ENCODE measurements around the gene CDKN2C. TPM values are rescaled to one million over a fixed set of nuclear protein-coding genes. Genes with fewer than 3 reads are reported as not detected.

CDKN2C gene
- polyA plus RNA-seq (2013, experiment 1 of 2), result 0.10 TPM
- 0.03 TPM for polyA plus RNA-seq (2013, experiment 2 of 2)

GRCh38 chr1:50969611-50970508, at the start of gene CDKN2C:
CDKN2C (plus strand) TSS chr1:50970245; CDS start chr1:50970369, 124 bp downstream.
- Histone ChIP-seq H3K23ac (ENCODE audit: low read length) (no peak within 1 kb of the TSS), H3K9ac (ENCODE audit: low read length) (peak within 1 kb of the TSS; percentile 66), H3K4ac (ENCODE audit: low read depth, low read length) (no peak within 1 kb of the TSS), H3K27ac (ENCODE audit: low read depth, low read length) (no peak within 1 kb of the TSS), H3K27me3 (ENCODE audit: insufficient read depth, low read length, poor library complexity) (peaks cover 19% of the 10 kb centered on the region), H2BK5ac (ENCODE audit: low read length) (no peak within 1 kb of the TSS), H2BK120ac (ENCODE audit: low read depth, low read length) (no peak within 1 kb of the TSS), H2BK15ac (replicated peaks; ENCODE audit: low read depth) (no peak within 1 kb of the TSS), H3K56ac (ENCODE audit: low read length) (peak within 1 kb of the TSS; percentile 77), H3K79me1 (ENCODE audit: low read length) (no peaks in the 10 kb centered on the region), H4K8ac (ENCODE audit: low read depth, low read length) (no peak within 1 kb of the TSS), H3K18ac (ENCODE audit: low read length) (no peak within 1 kb of the TSS), H3K4me1 (ENCODE audit: control insufficient read depth, low read depth, low read length) (no peaks in the 10 kb centered on the region), H3K79me2 (ENCODE audit: control insufficient read depth, insufficient read depth, low read length) (no peaks in the 10 kb centered on the region), H3K4me3 (ENCODE audit: low read length) (peak within 1 kb of the TSS; percentile 50), H3K36me3 (ENCODE audit: control insufficient read depth, insufficient read depth, low read length) (no peaks in the 10 kb centered on the region), H2AK5ac (ENCODE audit: low read length) (no peak within 1 kb of the TSS), H4K5ac (ENCODE audit: low read length) (no peak within 1 kb of the TSS), H3K4me2 (ENCODE audit: low read length) (peak within 1 kb of the TSS; percentile 97)
- WGBS (ENCODE audit: extremely low coverage, insufficient coverage, low lambda C conversion rate), result no CpG with 5 or more reads among the region's 44 CpGs
- DNase-seq, result peak; percentile 68

GRCh38 chr1:50920409-50920808, 49.6 kb upstream of the CDKN2C start:
- Histone ChIP-seq H4K8ac (ENCODE audit: low read depth, low read length) (no peak overlapping the region), H3K9ac (ENCODE audit: low read length) (no peak overlapping the region), H3K56ac (ENCODE audit: low read length) (no peak overlapping the region), H3K27me3 (ENCODE audit: insufficient read depth, low read length, poor library complexity) (no peaks in the 10 kb centered on the region), H4K5ac (ENCODE audit: low read length) (no peak overlapping the region), H3K23ac (ENCODE audit: low read length) (no peak overlapping the region), H2BK120ac (ENCODE audit: low read depth, low read length) (no peak overlapping the region), H2AK5ac (ENCODE audit: low read length) (no peak overlapping the region), H2BK15ac (replicated peaks; ENCODE audit: low read depth) (no peak overlapping the region), H3K4me2 (ENCODE audit: low read length) (no peak overlapping the region), H3K4ac (ENCODE audit: low read depth, low read length) (no peak overlapping the region), H2BK5ac (ENCODE audit: low read length) (no peak overlapping the region), H3K36me3 (ENCODE audit: control insufficient read depth, insufficient read depth, low read length) (no peaks in the 10 kb centered on the region), H3K79me2 (ENCODE audit: control insufficient read depth, insufficient read depth, low read length) (peaks cover 16% of the 10 kb centered on the region), H3K4me1 (ENCODE audit: control insufficient read depth, low read depth, low read length) (no peaks in the 10 kb centered on the region), H3K79me1 (ENCODE audit: low read length) (peaks cover 7% of the 10 kb centered on the region), H3K27ac (ENCODE audit: low read depth, low read length) (no peak overlapping the region), H3K18ac (ENCODE audit: low read length) (no peak overlapping the region), H3K4me3 (ENCODE audit: low read length) (no peak overlapping the region)
- no peak for DNase-seq
- no CpG with 5 or more reads among the region's 1 CpG for WGBS (ENCODE audit: extremely low coverage, insufficient coverage, low lambda C conversion rate)

- no peak overlapping the region for H4K8ac ChIP-seq (ENCODE audit: low read depth, low read length)
- H3K4me2 ChIP-seq (ENCODE audit: low read length), result no peak overlapping the region
- no peak overlapping the region for H3K4ac ChIP-seq (ENCODE audit: low read depth, low read length)
- DNase-seq, result no peak
- H3K4me3 ChIP-seq (ENCODE audit: low read length), result no peak overlapping the region
- H3K56ac ChIP-seq (ENCODE audit: low read length), result no peak overlapping the region
- no peak overlapping the region for H2AK5ac ChIP-seq (ENCODE audit: low read length)
- peaks cover 7% of the 10 kb centered on the region for H3K79me1 ChIP-seq (ENCODE audit: low read length)
- H3K9ac ChIP-seq (ENCODE audit: low read length), result no peak overlapping the region
- no peak overlapping the region for H3K18ac ChIP-seq (ENCODE audit: low read length)
- H3K27ac ChIP-seq (ENCODE audit: low read depth, low read length), result no peak overlapping the region
- no peak overlapping the region for H2BK15ac ChIP-seq (replicated peaks; ENCODE audit: low read depth)
- no peak overlapping the region for H2BK120ac ChIP-seq (ENCODE audit: low read depth, low read length)
- no peaks in the 10 kb centered on the region for H3K36me3 ChIP-seq (ENCODE audit: control insufficient read depth, insufficient read depth, low read length)
- H3K27me3 ChIP-seq (ENCODE audit: insufficient read depth, low read length, poor library complexity), result no peaks in the 10 kb centered on the region
- peaks cover 16% of the 10 kb centered on the region for H3K79me2 ChIP-seq (ENCODE audit: control insufficient read depth, insufficient read depth, low read length)
- no peak overlapping the region for H4K5ac ChIP-seq (ENCODE audit: low read length)
- no peak overlapping the region for H3K23ac ChIP-seq (ENCODE audit: low read length)
- WGBS (ENCODE audit: extremely low coverage, insufficient coverage, low lambda C conversion rate), result no CpG with 5 or more reads among the region's 4 CpGs
- no peaks in the 10 kb centered on the region for H3K4me1 ChIP-seq (ENCODE audit: control insufficient read depth, low read depth, low read length)
- H2BK5ac ChIP-seq (ENCODE audit: low read length), result no peak overlapping the region
Measured at GRCh38 chr1:50921029-50921428, 49.0 kb upstream of the CDKN2C start.

GRCh38 chr1:50923564-50923963, 46.5 kb upstream of the CDKN2C start:
- Histone ChIP-seq H3K4me3 (ENCODE audit: low read length) (no peak overlapping the region), H3K36me3 (ENCODE audit: control insufficient read depth, insufficient read depth, low read length) (no peaks in the 10 kb centered on the region), H2AK5ac (ENCODE audit: low read length) (no peak overlapping the region), H3K79me2 (ENCODE audit: control insufficient read depth, insufficient read depth, low read length) (peaks cover 15% of the 10 kb centered on the region), H3K4ac (ENCODE audit: low read depth, low read length) (no peak overlapping the region), H3K23ac (ENCODE audit: low read length) (no peak overlapping the region), H3K18ac (ENCODE audit: low read length) (no peak overlapping the region), H4K8ac (ENCODE audit: low read depth, low read length) (no peak overlapping the region), H3K9ac (ENCODE audit: low read length) (no peak overlapping the region), H3K79me1 (ENCODE audit: low read length) (peaks cover 4% of the 10 kb centered on the region), H3K4me2 (ENCODE audit: low read length) (no peak overlapping the region), H3K27me3 (ENCODE audit: insufficient read depth, low read length, poor library complexity) (no peaks in the 10 kb centered on the region), H3K4me1 (ENCODE audit: control insufficient read depth, low read depth, low read length) (no peaks in the 10 kb centered on the region), H2BK5ac (ENCODE audit: low read length) (no peak overlapping the region), H2BK120ac (ENCODE audit: low read depth, low read length) (no peak overlapping the region), H3K56ac (ENCODE audit: low read length) (no peak overlapping the region), H2BK15ac (replicated peaks; ENCODE audit: low read depth) (no peak overlapping the region), H4K5ac (ENCODE audit: low read length) (no peak overlapping the region), H3K27ac (ENCODE audit: low read depth, low read length) (no peak overlapping the region)
- no CpG with 5 or more reads among the region's 1 CpG for WGBS (ENCODE audit: extremely low coverage, insufficient coverage, low lambda C conversion rate)
- DNase-seq, result no peak

GRCh38 chr1:50929376-50929958, 40.6 kb upstream of the CDKN2C start:
- Histone ChIP-seq H2BK5ac (ENCODE audit: low read length) (no peak overlapping the region), H3K79me1 (ENCODE audit: low read length) (peaks cover 1% of the 10 kb centered on the region), H3K56ac (ENCODE audit: low read length) (no peak overlapping the region), H2AK5ac (ENCODE audit: low read length) (no peak overlapping the region), H3K79me2 (ENCODE audit: control insufficient read depth, insufficient read depth, low read length) (peaks cover 3% of the 10 kb centered on the region), H2BK15ac (replicated peaks; ENCODE audit: low read depth) (no peak overlapping the region), H3K23ac (ENCODE audit: low read length) (no peak overlapping the region), H3K18ac (ENCODE audit: low read length) (no peak overlapping the region), H3K36me3 (ENCODE audit: control insufficient read depth, insufficient read depth, low read length) (no peaks in the 10 kb centered on the region), H3K4me3 (ENCODE audit: low read length) (no peak overlapping the region), H3K4ac (ENCODE audit: low read depth, low read length) (no peak overlapping the region), H3K4me2 (ENCODE audit: low read length) (no peak overlapping the region), H3K4me1 (ENCODE audit: control insufficient read depth, low read depth, low read length) (no peaks in the 10 kb centered on the region), H4K8ac (ENCODE audit: low read depth, low read length) (no peak overlapping the region), H3K27ac (ENCODE audit: low read depth, low read length) (no peak overlapping the region), H4K5ac (ENCODE audit: low read length) (no peak overlapping the region), H3K27me3 (ENCODE audit: insufficient read depth, low read length, poor library complexity) (no peaks in the 10 kb centered on the region), H3K9ac (ENCODE audit: low read length) (no peak overlapping the region), H2BK120ac (ENCODE audit: low read depth, low read length) (no peak overlapping the region)
- peak; percentile 26 for DNase-seq
- no CpG with 5 or more reads among the region's 2 CpGs for WGBS (ENCODE audit: extremely low coverage, insufficient coverage, low lambda C conversion rate)
